WTC11 (cell line): ENCODE data around the gene VWC2. TPM values are rescaled to one million over a fixed set of nuclear protein-coding genes. Genes with fewer than 3 reads are reported as not detected.

ENCODE experiments used
- ATAC-seq: fragments of 200-7000 bp; cut with Tn5 transposase; 2 replicates; pipeline ENCODE4 v1.10.0; 2021; ENCODE audit warnings: mild to moderate bottlenecking, moderate library complexity
- CTCF ChIA-PET: fragments of 300-600 bp; sonication (Branson Sonifier 250); formaldehyde crosslinking; loops from one replicate; lab custom pipeline; 2021; ENCODE audit warnings: antibody characterized with exemption; lab: Charles Lee
- POLR2A ChIA-PET: fragments of 350-600 bp; sonication (Branson Sonifier 250); formaldehyde crosslinking; loops from one replicate; lab custom pipeline; 2021; ENCODE audit warnings: antibody characterized with exemption; lab: Charles Lee
- DNase-seq: peaks from one replicate; pipeline ENCODE4 v3.0.0; 2021; ENCODE audit warnings: low spot score
- H3K27ac Mint-ChIP-seq: 2 replicates; pipeline ENCODE4 v1.8.0; 2021; ENCODE audit warnings: mixed read lengths
- H3K27me3 Mint-ChIP-seq: 2 replicates; pipeline ENCODE4 v1.8.0; 2021; ENCODE audit warnings: low read depth, mild to moderate bottlenecking, moderate library complexity, mixed read lengths
- H3K36me3 Mint-ChIP-seq: 2 replicates; pipeline ENCODE4 v1.8.0; 2021; ENCODE audit warnings: mixed read lengths
- H3K4me1 Mint-ChIP-seq: 2 replicates; pipeline ENCODE4 v1.8.0; 2022; ENCODE audit warnings: mixed read lengths
- H3K4me3 Mint-ChIP-seq: 2 replicates; pipeline ENCODE4 v1.8.0; 2021; ENCODE audit warnings: mild to moderate bottlenecking, moderate library complexity, mixed read lengths
- H3K9me3 Mint-ChIP-seq: 2 replicates; pipeline ENCODE4 v1.8.0; 2021; ENCODE audit warnings: mixed read lengths
- ATF3 ChIP-seq: sonication (generic); formaldehyde crosslinking; conservative IDR thresholded peaks from 2 replicates; pipeline ENCODE4 v1.8.1; 2022; ENCODE audit warnings: mild to moderate bottlenecking, missing genetic modification reagents
- CBFB ChIP-seq: sonication (generic); formaldehyde crosslinking; IDR thresholded peaks from 2 replicates; pipeline ENCODE4 v1.8.1; 2022; ENCODE audit warnings: mild to moderate bottlenecking, low read depth, missing genetic modification reagents
- EMX1 ChIP-seq: fragments of 250-450 bp; sonication (Bioruptor Pico); IDR thresholded peaks from 2 replicates; pipeline ENCODE4 v1.8.0; 2021; ENCODE audit warnings: mild to moderate bottlenecking
- FOXJ3 ChIP-seq: sonication (generic); formaldehyde crosslinking; IDR thresholded peaks from 2 replicates; pipeline ENCODE4 v1.9.0; 2021; ENCODE audit warnings: missing genetic modification reagents, mild to moderate bottlenecking, borderline replicate concordance
- FOXK1 ChIP-seq: sonication (generic); formaldehyde crosslinking; IDR thresholded peaks from 2 replicates; pipeline ENCODE4 v1.8.0; 2022; ENCODE audit warnings: mild to moderate bottlenecking, moderate library complexity, missing genetic modification reagents
- IRF2 ChIP-seq: sonication (generic); formaldehyde crosslinking; IDR thresholded peaks from 2 replicates; pipeline ENCODE4 v1.8.0; 2022; ENCODE audit warnings: low read depth, missing genetic modification reagents, borderline replicate concordance
- JUN ChIP-seq: sonication (generic); formaldehyde crosslinking; IDR thresholded peaks from 2 replicates; pipeline ENCODE4 v1.8.0; 2023; ENCODE audit warnings: mild to moderate bottlenecking, missing genetic modification reagents
- MXD4 ChIP-seq: fragments of 250-450 bp; sonication (Bioruptor Pico); IDR thresholded peaks from 2 replicates; pipeline ENCODE4 v1.8.0; 2021; ENCODE audit warnings: mild to moderate bottlenecking, moderate library complexity, borderline replicate concordance
- RELA ChIP-seq: sonication (generic); formaldehyde crosslinking; IDR thresholded peaks from 2 replicates; pipeline ENCODE4 v1.8.1; 2022; ENCODE audit warnings: missing genetic modification reagents, mild to moderate bottlenecking, borderline replicate concordance
- SMAD4 ChIP-seq: sonication (generic); formaldehyde crosslinking; IDR thresholded peaks from 2 replicates; pipeline ENCODE4 v1.8.0; 2022; ENCODE audit warnings: mild to moderate bottlenecking, missing genetic modification reagents
- STAT6 ChIP-seq: sonication (generic); formaldehyde crosslinking; conservative IDR thresholded peaks from 2 replicates; pipeline ENCODE4 v1.8.1; 2023; ENCODE audit warnings: mild to moderate bottlenecking, low read depth, missing genetic modification reagents, moderate library complexity
- TCF7 ChIP-seq: sonication (generic); formaldehyde crosslinking; IDR thresholded peaks from 2 replicates; pipeline ENCODE4 v1.8.0; 2022; ENCODE audit warnings: mild to moderate bottlenecking, low read depth, missing genetic modification reagents, moderate library complexity
- ZNF138 ChIP-seq: sonication (generic); formaldehyde crosslinking; conservative IDR thresholded peaks from 2 replicates; pipeline ENCODE4 v1.8.1; 2022; ENCODE audit warnings: mild to moderate bottlenecking, moderate library complexity, missing genetic modification reagents
- ZNF232 ChIP-seq: sonication (generic); formaldehyde crosslinking; IDR thresholded peaks from 2 replicates; pipeline ENCODE4 v1.8.0; 2022; ENCODE audit warnings: mild to moderate bottlenecking, missing genetic modification reagents
- ZNF396 ChIP-seq: fragments of 250-450 bp; sonication (Bioruptor Pico); IDR thresholded peaks from 2 replicates; pipeline ENCODE4 v1.8.0; 2021; ENCODE audit warnings: mild to moderate bottlenecking, moderate library complexity, borderline replicate concordance
- total RNA-seq: library from RNA; stranded (reverse); gene quantifications from 3 replicates; pipeline ENCODE4 v1.2.3, GENCODE V29; 2021
- TF ChIP-seq, protein P1 (sequence below): sonication (generic); formaldehyde crosslinking; IDR thresholded peaks from 2 replicates; pipeline ENCODE4 v1.8.1; 2022; ENCODE audit warnings: mild to moderate bottlenecking, missing genetic modification reagents, moderate library complexity, borderline replicate concordance
- TF ChIP-seq, protein P2 (sequence below): fragments of 200-600 bp; IDR thresholded peaks from 2 replicates; pipeline ENCODE4 v1.8.0; 2022; ENCODE audit warnings: antibody characterized with exemption

The VWC2 gene
- total RNA-seq, 1 experiment from 2014 or later, result 0.79 TPM

- Mint-ChIP-seq H3K27ac (no peak overlapping the region), H3K4me1 (no peaks in the 10 kb centered on the region), H3K27me3 (peaks cover 2% of the 10 kb centered on the region; the same call in 1 of the 2 replicates), H3K36me3 (peaks cover 25% of the 10 kb centered on the region), H3K4me3 (no peak overlapping the region)
- DNase-seq, result no peak
- ATAC-seq, result no peak
- TF ChIP-seq, protein P1, sequence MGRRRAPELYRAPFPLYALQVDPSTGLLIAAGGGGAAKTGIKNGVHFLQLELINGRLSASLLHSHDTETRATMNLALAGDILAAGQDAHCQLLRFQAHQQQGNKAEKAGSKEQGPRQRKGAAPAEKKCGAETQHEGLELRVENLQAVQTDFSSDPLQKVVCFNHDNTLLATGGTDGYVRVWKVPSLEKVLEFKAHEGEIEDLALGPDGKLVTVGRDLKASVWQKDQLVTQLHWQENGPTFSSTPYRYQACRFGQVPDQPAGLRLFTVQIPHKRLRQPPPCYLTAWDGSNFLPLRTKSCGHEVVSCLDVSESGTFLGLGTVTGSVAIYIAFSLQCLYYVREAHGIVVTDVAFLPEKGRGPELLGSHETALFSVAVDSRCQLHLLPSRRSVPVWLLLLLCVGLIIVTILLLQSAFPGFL (CRISPR knock-in tag), result no peak
- TF ChIP-seq CBFB (CRISPR knock-in tag), result no peak
- TF ChIP-seq, all 79 proteins: peak for 0
- POLR2A ChIA-PET, result no interaction called here
- CTCF ChIA-PET, result no interaction called here
- peaks cover 43% of the 10 kb centered on the region for H3K9me3 Mint-ChIP-seq
Measured at GRCh38 chr7:49926720-49927119, 153.3 kb downstream of the VWC2 start.

GRCh38 chr7:49927631-49928030 lies 154.2 kb downstream of the VWC2 start:
- peaks cover 2% of the 10 kb centered on the region; the same call in 1 of the 2 replicates for H3K27me3 Mint-ChIP-seq
- TF ChIP-seq RELA (CRISPR knock-in tag) (no peak), ZNF138 (CRISPR knock-in tag) (no peak), ZNF232 (CRISPR knock-in tag) (no peak), IRF2 (no peak)
- no peak for ATAC-seq
- POLR2A ChIA-PET, result no interaction called here
- CTCF ChIA-PET, result no interaction called here
- DNase-seq, result no peak
- peaks cover 34% of the 10 kb centered on the region for H3K36me3 Mint-ChIP-seq
- H3K9me3 Mint-ChIP-seq, result peaks cover 52% of the 10 kb centered on the region
- H3K4me1 Mint-ChIP-seq, result no peaks in the 10 kb centered on the region
- no peak overlapping the region for H3K4me3 Mint-ChIP-seq
- H3K27ac Mint-ChIP-seq, result no peak overlapping the region

- CTCF ChIA-PET, result no interaction called here
- ATAC-seq, result no peak
- peaks cover 2% of the 10 kb centered on the region; the same call in 1 of the 2 replicates for H3K27me3 Mint-ChIP-seq
Measured at GRCh38 chr7:49928787-49929186, 155.3 kb downstream of the VWC2 start.

More at GRCh38 chr7:49928787-49929186, 155.3 kb downstream of the VWC2 start:
- peaks cover 55% of the 10 kb centered on the region for H3K9me3 Mint-ChIP-seq
- DNase-seq, result no peak
- H3K27ac Mint-ChIP-seq, result no peak overlapping the region
- POLR2A ChIA-PET, result no interaction called here
- TF ChIP-seq EMX1 (CRISPR knock-in tag), result no peak
- TF ChIP-seq FOXK1 (CRISPR knock-in tag), result no peak
- TF ChIP-seq ATF3 (CRISPR knock-in tag), result no peak
- TF ChIP-seq STAT6 (CRISPR knock-in tag), result no peak
- TF ChIP-seq ZNF396 (CRISPR knock-in tag), result no peak
- TF ChIP-seq MXD4, result no peak
- no peak for TF ChIP-seq FOXJ3 (CRISPR knock-in tag)
- TF ChIP-seq SMAD4 (CRISPR knock-in tag), result no peak
- TF ChIP-seq, protein P1 (CRISPR knock-in tag), result no peak
- TF ChIP-seq, protein P2, sequence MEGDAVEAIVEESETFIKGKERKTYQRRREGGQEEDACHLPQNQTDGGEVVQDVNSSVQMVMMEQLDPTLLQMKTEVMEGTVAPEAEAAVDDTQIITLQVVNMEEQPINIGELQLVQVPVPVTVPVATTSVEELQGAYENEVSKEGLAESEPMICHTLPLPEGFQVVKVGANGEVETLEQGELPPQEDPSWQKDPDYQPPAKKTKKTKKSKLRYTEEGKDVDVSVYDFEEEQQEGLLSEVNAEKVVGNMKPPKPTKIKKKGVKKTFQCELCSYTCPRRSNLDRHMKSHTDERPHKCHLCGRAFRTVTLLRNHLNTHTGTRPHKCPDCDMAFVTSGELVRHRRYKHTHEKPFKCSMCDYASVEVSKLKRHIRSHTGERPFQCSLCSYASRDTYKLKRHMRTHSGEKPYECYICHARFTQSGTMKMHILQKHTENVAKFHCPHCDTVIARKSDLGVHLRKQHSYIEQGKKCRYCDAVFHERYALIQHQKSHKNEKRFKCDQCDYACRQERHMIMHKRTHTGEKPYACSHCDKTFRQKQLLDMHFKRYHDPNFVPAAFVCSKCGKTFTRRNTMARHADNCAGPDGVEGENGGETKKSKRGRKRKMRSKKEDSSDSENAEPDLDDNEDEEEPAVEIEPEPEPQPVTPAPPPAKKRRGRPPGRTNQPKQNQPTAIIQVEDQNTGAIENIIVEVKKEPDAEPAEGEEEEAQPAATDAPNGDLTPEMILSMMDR, result no peak
- no peak for TF ChIP-seq JUN (CRISPR knock-in tag)
- no peak for TF ChIP-seq IRF2
- no peak for TF ChIP-seq TCF7 (CRISPR knock-in tag)
- no peak overlapping the region for H3K4me3 Mint-ChIP-seq
- no peaks in the 10 kb centered on the region for H3K4me1 Mint-ChIP-seq
- peaks cover 37% of the 10 kb centered on the region for H3K36me3 Mint-ChIP-seq
